ENCODE measurements around the gene UBE3B. TPM values are rescaled to one million over a fixed set of nuclear protein-coding genes. Genes with fewer than 3 reads are reported as not detected.
A peak's percentile ranks its signal among the peaks of the same experiment; 100 is the strongest.

Gene UBE3B
- total RNA-seq, 1 experiment from 2014 or later, result 17.0 TPM

GRCh38 chr12:109475993-109476806 is 1.2 kb upstream of the UBE3B start:
- DNase-seq, result peak; percentile 38
- Histone ChIP-seq H3K36me3 (replicated peaks; ENCODE audit: control insufficient read depth, insufficient read depth, low read length) (no peaks in the 10 kb centered on the region; the same call in 1 of the 2 replicates), H3K27me3 (ENCODE audit: control insufficient read depth, insufficient read depth, low read length) (no peaks in the 10 kb centered on the region), H3K4me3 (ENCODE audit: insufficient read depth, low read depth, low read length) (peak overlapping the region; percentile 81)

GRCh38 chr12:109476807-109477184 is 638 bp upstream of the UBE3B start:
- Histone ChIP-seq H3K4me3 (ENCODE audit: insufficient read depth, low read depth, low read length) (peak overlapping the region; percentile 81), H3K36me3 (replicated peaks; ENCODE audit: control insufficient read depth, insufficient read depth, low read length) (no peaks in the 10 kb centered on the region; the same call in 1 of the 2 replicates), H3K27me3 (ENCODE audit: control insufficient read depth, insufficient read depth, low read length) (no peaks in the 10 kb centered on the region)
- no peak for DNase-seq

- Histone ChIP-seq H3K36me3 (replicated peaks; ENCODE audit: control insufficient read depth, insufficient read depth, low read length) (no peaks in the 10 kb centered on the region; the same call in 1 of the 2 replicates), H3K4me3 (ENCODE audit: insufficient read depth, low read depth, low read length) (peak overlapping the region; percentile 81), H3K27me3 (ENCODE audit: control insufficient read depth, insufficient read depth, low read length) (no peaks in the 10 kb centered on the region)
- no peak for DNase-seq
These were observed 505 bp downstream of the UBE3B start for GRCh38 chr12:109477963-109478315.

- Histone ChIP-seq H3K4me3 (ENCODE audit: insufficient read depth, low read depth, low read length) (no peak overlapping the region), H3K36me3 (replicated peaks; ENCODE audit: control insufficient read depth, insufficient read depth, low read length) (peaks cover 1% of the 10 kb centered on the region; the same call in 1 of the 2 replicates), H3K27me3 (ENCODE audit: control insufficient read depth, insufficient read depth, low read length) (no peaks in the 10 kb centered on the region)
- no peak for DNase-seq
These were observed 2.3 kb downstream of the UBE3B start for GRCh38 chr12:109479761-109480160.

GRCh38 chr12:109480356-109480755 is 2.9 kb downstream of the UBE3B start:
- H3K27me3 ChIP-seq (ENCODE audit: control insufficient read depth, insufficient read depth, low read length), result no peaks in the 10 kb centered on the region
- no peak for DNase-seq
- no peak overlapping the region for H3K4me3 ChIP-seq (ENCODE audit: insufficient read depth, low read depth, low read length)

GRCh38 chr12:109481863-109482262 is 4.4 kb downstream of the UBE3B start:
- peaks cover 6% of the 10 kb centered on the region for H3K36me3 ChIP-seq (replicated peaks; ENCODE audit: control insufficient read depth, insufficient read depth, low read length)
- no peaks in the 10 kb centered on the region for H3K27me3 ChIP-seq (ENCODE audit: control insufficient read depth, insufficient read depth, low read length)
- no peak for DNase-seq
- no peak overlapping the region for H3K4me3 ChIP-seq (ENCODE audit: insufficient read depth, low read depth, low read length)

More at GRCh38 chr12:109480356-109480755, 2.9 kb downstream of the UBE3B start:
- H3K36me3 ChIP-seq (replicated peaks; ENCODE audit: control insufficient read depth, insufficient read depth, low read length), result peaks cover 4% of the 10 kb centered on the region

GRCh38 chr12:109482491-109482890 is 5.1 kb downstream of the UBE3B start:
- DNase-seq, result no peak
- no peaks in the 10 kb centered on the region for H3K27me3 ChIP-seq (ENCODE audit: control insufficient read depth, insufficient read depth, low read length)
- no peak overlapping the region for H3K4me3 ChIP-seq (ENCODE audit: insufficient read depth, low read depth, low read length)
- peaks cover 10% of the 10 kb centered on the region for H3K36me3 ChIP-seq (replicated peaks; ENCODE audit: control insufficient read depth, insufficient read depth, low read length)

- no peaks in the 10 kb centered on the region for H3K27me3 ChIP-seq (ENCODE audit: control insufficient read depth, insufficient read depth, low read length)
- H3K4me3 ChIP-seq (ENCODE audit: insufficient read depth, low read depth, low read length), result no peak overlapping the region
- peaks cover 12% of the 10 kb centered on the region for H3K36me3 ChIP-seq (replicated peaks; ENCODE audit: control insufficient read depth, insufficient read depth, low read length)
- no peak for DNase-seq
These were observed 5.5 kb downstream of the UBE3B start for GRCh38 chr12:109482894-109483293.

GRCh38 chr12:109483346-109483745 is 5.9 kb downstream of the UBE3B start:
- peaks cover 17% of the 10 kb centered on the region for H3K36me3 ChIP-seq (replicated peaks; ENCODE audit: control insufficient read depth, insufficient read depth, low read length)
- H3K4me3 ChIP-seq (ENCODE audit: insufficient read depth, low read depth, low read length), result no peak overlapping the region
- no peak for DNase-seq

GRCh38 chr12:109485201-109485600 is 7.8 kb downstream of the UBE3B start:
- DNase-seq, result no peak
- Histone ChIP-seq H3K36me3 (replicated peaks; ENCODE audit: control insufficient read depth, insufficient read depth, low read length) (peaks cover 27% of the 10 kb centered on the region), H3K4me3 (ENCODE audit: insufficient read depth, low read depth, low read length) (no peak overlapping the region), H3K27me3 (ENCODE audit: control insufficient read depth, insufficient read depth, low read length) (no peaks in the 10 kb centered on the region)

More at GRCh38 chr12:109483346-109483745, 5.9 kb downstream of the UBE3B start:
- no peaks in the 10 kb centered on the region for H3K27me3 ChIP-seq (ENCODE audit: control insufficient read depth, insufficient read depth, low read length)

GRCh38 chr12:109487181-109488050 is 10.0 kb downstream of the UBE3B start:
- no peak for DNase-seq
- peaks cover 31% of the 10 kb centered on the region for H3K36me3 ChIP-seq (replicated peaks; ENCODE audit: control insufficient read depth, insufficient read depth, low read length)
- no peaks in the 10 kb centered on the region for H3K27me3 ChIP-seq (ENCODE audit: control insufficient read depth, insufficient read depth, low read length)
- no peak overlapping the region for H3K4me3 ChIP-seq (ENCODE audit: insufficient read depth, low read depth, low read length)

GRCh38 chr12:109488051-109488665 is 10.7 kb downstream of the UBE3B start:
- no peak for DNase-seq
- peaks cover 32% of the 10 kb centered on the region for H3K36me3 ChIP-seq (replicated peaks; ENCODE audit: control insufficient read depth, insufficient read depth, low read length)
- no peaks in the 10 kb centered on the region for H3K27me3 ChIP-seq (ENCODE audit: control insufficient read depth, insufficient read depth, low read length)
- H3K4me3 ChIP-seq (ENCODE audit: insufficient read depth, low read depth, low read length), result no peak overlapping the region

- Histone ChIP-seq H3K4me3 (ENCODE audit: insufficient read depth, low read depth, low read length) (no peak overlapping the region), H3K27me3 (ENCODE audit: control insufficient read depth, insufficient read depth, low read length) (no peaks in the 10 kb centered on the region), H3K36me3 (replicated peaks; ENCODE audit: control insufficient read depth, insufficient read depth, low read length) (peaks cover 31% of the 10 kb centered on the region)
- no peak for DNase-seq
These were observed 11.9 kb downstream of the UBE3B start for GRCh38 chr12:109489016-109489954.

All from H7 (cell line).